ENCODE measurements around the gene CORO7. TPM values are rescaled to one million over a fixed set of nuclear protein-coding genes. Genes with fewer than 3 reads are reported as not detected.

Gene CORO7
- total RNA-seq, 1 experiment from 2014 or later = 51.0 TPM

DNA sequence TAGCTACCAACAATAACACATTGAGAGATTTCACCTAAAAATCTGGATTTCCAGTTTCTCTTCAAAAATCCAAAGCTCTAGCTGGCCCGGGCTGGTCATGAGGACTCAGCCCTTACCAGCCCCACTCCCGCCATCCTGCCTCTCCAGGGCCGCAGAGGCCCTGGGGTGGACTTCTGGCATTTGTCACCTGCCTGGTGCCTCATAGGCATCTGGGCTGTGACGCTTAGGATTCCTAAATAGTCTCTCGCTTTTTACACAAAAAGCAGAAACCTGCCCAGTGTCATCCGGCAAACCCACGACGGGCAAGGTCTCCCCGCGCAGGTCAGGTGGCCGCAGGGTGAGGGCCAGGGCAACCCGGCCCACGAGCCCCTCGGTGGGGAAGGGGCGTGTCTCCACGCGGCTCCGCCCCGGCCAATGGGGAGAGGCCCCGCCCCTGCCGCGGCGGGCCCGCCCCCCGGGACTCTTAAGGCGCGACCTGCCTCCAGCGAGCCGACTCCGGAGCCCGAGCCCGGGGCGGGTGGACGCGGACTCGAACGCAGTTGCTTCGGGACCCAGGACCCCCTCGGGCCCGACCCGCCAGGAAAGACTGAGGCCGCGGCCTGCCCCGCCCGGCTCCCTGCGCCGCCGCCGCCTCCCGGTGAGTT lies 44.9 kb downstream of the CORO7 start, which contains the start of gene VASN:
Gene VASN, plus strand, starts transcription at position 492 of the 644 bp plus-strand sequence. CDS start 9,030 bp downstream, outside the sequence.
- intact Hi-C loops (cut with micrococcal nuclease; ENCODE audit: unreplicated experiment) = no loop called here
- Mint-ChIP-seq H3K27me3 (ENCODE audit: unreplicated experiment) (no peaks in the 10 kb centered on the region), H3K4me3 (ENCODE audit: low read depth, unreplicated experiment) (peak within 1 kb of the TSS; percentile 75), H3K36me3 (ENCODE audit: insufficient read depth, unreplicated experiment) (peaks cover 53% of the 10 kb centered on the region), H3K4me1 (ENCODE audit: low read depth, unreplicated experiment) (peaks cover 57% of the 10 kb centered on the region), H3K27ac (ENCODE audit: unreplicated experiment) (peak within 1 kb of the TSS; percentile 39), H3K9me3 (ENCODE audit: low read depth, unreplicated experiment) (no peaks in the 10 kb centered on the region)
- DNase-seq = peak; percentile 89
- CTCF ChIA-PET = no interaction called here
- BruUV-seq (replicated peaks) = no TSS peak
- TF ChIP-seq, protein P1, sequence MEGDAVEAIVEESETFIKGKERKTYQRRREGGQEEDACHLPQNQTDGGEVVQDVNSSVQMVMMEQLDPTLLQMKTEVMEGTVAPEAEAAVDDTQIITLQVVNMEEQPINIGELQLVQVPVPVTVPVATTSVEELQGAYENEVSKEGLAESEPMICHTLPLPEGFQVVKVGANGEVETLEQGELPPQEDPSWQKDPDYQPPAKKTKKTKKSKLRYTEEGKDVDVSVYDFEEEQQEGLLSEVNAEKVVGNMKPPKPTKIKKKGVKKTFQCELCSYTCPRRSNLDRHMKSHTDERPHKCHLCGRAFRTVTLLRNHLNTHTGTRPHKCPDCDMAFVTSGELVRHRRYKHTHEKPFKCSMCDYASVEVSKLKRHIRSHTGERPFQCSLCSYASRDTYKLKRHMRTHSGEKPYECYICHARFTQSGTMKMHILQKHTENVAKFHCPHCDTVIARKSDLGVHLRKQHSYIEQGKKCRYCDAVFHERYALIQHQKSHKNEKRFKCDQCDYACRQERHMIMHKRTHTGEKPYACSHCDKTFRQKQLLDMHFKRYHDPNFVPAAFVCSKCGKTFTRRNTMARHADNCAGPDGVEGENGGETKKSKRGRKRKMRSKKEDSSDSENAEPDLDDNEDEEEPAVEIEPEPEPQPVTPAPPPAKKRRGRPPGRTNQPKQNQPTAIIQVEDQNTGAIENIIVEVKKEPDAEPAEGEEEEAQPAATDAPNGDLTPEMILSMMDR (IDR thresholded peaks at IDR 0.05; ENCODE audit: unreplicated experiment) = no peak

DNA sequence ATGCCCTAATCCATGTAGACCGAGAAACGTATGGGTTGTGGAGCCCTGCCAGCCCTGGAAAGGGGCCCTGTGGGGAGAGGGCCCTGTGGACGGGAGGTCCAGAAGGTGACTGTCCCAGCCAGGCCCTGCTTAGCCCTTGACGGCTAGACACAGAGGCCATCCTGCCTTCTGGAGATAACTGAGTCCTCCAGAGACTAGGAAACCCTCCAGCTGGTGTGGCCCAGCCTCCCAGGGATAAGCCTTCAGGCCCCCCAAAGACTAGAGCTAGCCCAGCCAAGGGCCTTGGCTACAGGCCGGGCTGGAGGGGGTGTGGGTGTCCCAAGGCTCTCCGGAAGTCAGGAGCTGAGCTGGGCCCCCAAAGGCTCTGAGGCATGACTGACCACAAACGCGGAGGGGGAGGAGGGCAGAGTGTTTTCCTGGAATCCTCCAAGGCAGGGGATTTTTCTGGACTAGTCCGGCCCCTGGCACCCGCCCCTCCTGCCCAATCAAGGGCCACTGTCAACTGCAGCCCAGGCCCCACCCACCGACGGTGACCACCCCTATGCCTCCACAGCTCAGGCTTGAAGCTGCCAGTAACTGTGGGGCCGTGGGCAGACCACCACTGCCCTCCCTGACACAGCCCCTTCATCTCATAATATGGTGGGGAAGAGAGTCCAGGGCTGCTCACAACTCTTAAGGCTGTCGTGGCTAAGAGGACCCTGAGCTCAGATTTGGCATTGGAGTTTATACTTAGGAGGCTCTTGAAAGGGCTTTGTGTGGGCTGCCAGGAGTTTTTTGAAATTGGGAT lies 45.6 kb downstream of the CORO7 start:
- H3K27me3 Mint-ChIP-seq (ENCODE audit: unreplicated experiment) = no peaks in the 10 kb centered on the region
- no peak for DNase-seq
- no peaks in the 10 kb centered on the region for H3K9me3 Mint-ChIP-seq (ENCODE audit: low read depth, unreplicated experiment)
- peak overlapping the region; percentile 75 for H3K4me3 Mint-ChIP-seq (ENCODE audit: low read depth, unreplicated experiment)
- H3K27ac Mint-ChIP-seq (ENCODE audit: unreplicated experiment) = peak overlapping the region; percentile 39
- H3K4me1 Mint-ChIP-seq (ENCODE audit: low read depth, unreplicated experiment) = peaks cover 54% of the 10 kb centered on the region
- no TSS peak for BruUV-seq (replicated peaks)
- CTCF ChIA-PET = no interaction called here
- intact Hi-C loops (cut with micrococcal nuclease; ENCODE audit: unreplicated experiment) = no loop called here
- H3K36me3 Mint-ChIP-seq (ENCODE audit: insufficient read depth, unreplicated experiment) = peaks cover 46% of the 10 kb centered on the region
- TF ChIP-seq, protein P1 (IDR thresholded peaks at IDR 0.05; ENCODE audit: unreplicated experiment) = no peak

DNA sequence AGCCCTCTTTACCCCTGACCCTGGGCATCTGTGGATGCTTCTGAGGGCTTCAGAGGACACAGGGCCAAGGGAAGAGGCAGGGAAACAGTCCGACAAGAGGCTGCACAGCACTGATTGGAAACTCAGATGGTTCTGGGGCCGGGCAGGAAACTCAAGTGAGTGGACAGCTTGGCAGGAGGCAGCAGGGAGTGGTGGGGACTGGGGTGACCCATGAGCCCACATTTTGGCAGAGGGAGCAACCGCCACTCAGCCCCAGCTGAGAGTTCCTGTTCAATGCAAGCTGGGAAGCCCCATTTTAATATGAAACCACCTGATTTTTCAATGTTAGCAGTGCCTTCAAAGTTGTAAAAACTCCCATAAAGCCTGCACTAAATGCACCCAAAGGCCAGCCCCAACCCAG lies 46.2 kb downstream of the CORO7 start:
- no peak for DNase-seq
- TF ChIP-seq, protein P1 (IDR thresholded peaks at IDR 0.05; ENCODE audit: unreplicated experiment) = no peak
- Mint-ChIP-seq H3K4me3 (ENCODE audit: low read depth, unreplicated experiment) (no peak overlapping the region), H3K9me3 (ENCODE audit: low read depth, unreplicated experiment) (no peaks in the 10 kb centered on the region), H3K27ac (ENCODE audit: unreplicated experiment) (no peak overlapping the region), H3K36me3 (ENCODE audit: insufficient read depth, unreplicated experiment) (peaks cover 41% of the 10 kb centered on the region), H3K4me1 (ENCODE audit: low read depth, unreplicated experiment) (peaks cover 48% of the 10 kb centered on the region), H3K27me3 (ENCODE audit: unreplicated experiment) (no peaks in the 10 kb centered on the region)
- CTCF ChIA-PET = interaction anchor here (2.4 kb wide), 1 partner anchor 33 kb away, joined by 14 read pairs; no protein-coding TSS in a partner anchor
- no TSS peak for BruUV-seq (replicated peaks)
- intact Hi-C loops (cut with micrococcal nuclease; ENCODE audit: unreplicated experiment) = no loop called here

DNA sequence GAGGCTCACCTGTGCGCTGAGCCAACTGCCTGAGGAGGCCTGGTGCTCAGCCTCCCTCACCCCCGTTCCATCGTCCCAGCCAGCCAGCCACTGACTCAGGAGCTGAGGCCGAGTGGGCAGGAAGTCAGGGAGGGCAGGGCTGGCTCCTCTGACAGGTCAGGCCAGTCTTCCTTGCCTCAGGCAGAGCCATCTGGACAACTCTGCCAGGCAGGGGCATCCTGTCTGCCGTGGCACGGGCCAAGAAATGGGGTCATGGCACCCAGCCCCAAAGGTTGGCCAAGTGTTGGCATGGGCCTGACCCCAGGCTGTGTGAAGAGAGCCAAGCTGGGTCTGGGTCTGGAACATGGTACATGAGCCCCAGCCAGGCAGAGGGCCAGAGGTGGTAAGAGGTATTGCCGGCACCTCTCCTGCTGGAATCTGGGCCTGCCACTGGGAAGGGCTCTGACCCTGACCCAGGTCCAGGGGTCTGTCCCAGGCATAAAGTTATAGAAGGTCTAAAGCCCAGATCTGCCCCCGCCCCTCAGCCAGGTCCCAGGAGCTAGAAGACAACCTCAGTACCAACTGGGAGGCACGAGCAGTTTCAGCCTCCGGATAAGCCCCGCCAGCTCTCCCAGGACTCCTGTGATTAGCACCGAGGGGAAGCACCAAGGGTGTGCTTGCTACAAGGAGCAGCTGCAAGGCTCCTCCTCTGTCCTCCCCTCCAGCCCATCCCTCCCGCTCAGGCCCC lies 47.2 kb downstream of the CORO7 start:
- intact Hi-C loops (cut with micrococcal nuclease; ENCODE audit: unreplicated experiment) = no loop called here
- DNase-seq = peak; percentile 80
- H3K4me3 Mint-ChIP-seq (ENCODE audit: low read depth, unreplicated experiment) = no peak overlapping the region
- peaks cover 34% of the 10 kb centered on the region for H3K36me3 Mint-ChIP-seq (ENCODE audit: insufficient read depth, unreplicated experiment)
- peaks cover 38% of the 10 kb centered on the region for H3K4me1 Mint-ChIP-seq (ENCODE audit: low read depth, unreplicated experiment)
- TF ChIP-seq, protein P1 (IDR thresholded peaks at IDR 0.05; ENCODE audit: unreplicated experiment) = no peak
- H3K27me3 Mint-ChIP-seq (ENCODE audit: unreplicated experiment) = no peaks in the 10 kb centered on the region
- H3K27ac Mint-ChIP-seq (ENCODE audit: unreplicated experiment) = peak overlapping the region; percentile 47
- no peaks in the 10 kb centered on the region for H3K9me3 Mint-ChIP-seq (ENCODE audit: low read depth, unreplicated experiment)
- BruUV-seq (replicated peaks) = no TSS peak
- CTCF ChIA-PET = interaction anchor here (0.5 to 2.4 kb wide), 10 partner anchors 9 to 1295 kb away, joined by 3 to 14 read pairs (median 3); no protein-coding TSS in a partner anchor

Data from Calu3 (cell line).